WTC11 (cell line): Measurements from ENCODE around the gene RTN4RL1. TPM values are rescaled to one million over a fixed set of nuclear protein-coding genes. Genes with fewer than 3 reads are reported as not detected.

Source experiments
- ATAC-seq: fragments of 200-7000 bp; cut with Tn5 transposase; 2 replicates; pipeline ENCODE4 v1.10.0; 2021; ENCODE audit warnings: mild to moderate bottlenecking, moderate library complexity
- CTCF ChIA-PET: fragments of 300-600 bp; sonication (Branson Sonifier 250); formaldehyde crosslinking; loops from one replicate; lab custom pipeline; 2021; ENCODE audit warnings: antibody characterized with exemption; lab: Charles Lee
- POLR2A ChIA-PET: fragments of 350-600 bp; sonication (Branson Sonifier 250); formaldehyde crosslinking; loops from one replicate; lab custom pipeline; 2021; ENCODE audit warnings: antibody characterized with exemption; lab: Charles Lee
- DNase-seq: peaks from one replicate; pipeline ENCODE4 v3.0.0; 2021; ENCODE audit warnings: low spot score
- H3K27ac Mint-ChIP-seq: 2 replicates; pipeline ENCODE4 v1.8.0; 2021; ENCODE audit warnings: mixed read lengths
- H3K27me3 Mint-ChIP-seq: 2 replicates; pipeline ENCODE4 v1.8.0; 2021; ENCODE audit warnings: low read depth, mild to moderate bottlenecking, moderate library complexity, mixed read lengths
- H3K36me3 Mint-ChIP-seq: 2 replicates; pipeline ENCODE4 v1.8.0; 2021; ENCODE audit warnings: mixed read lengths
- H3K4me1 Mint-ChIP-seq: 2 replicates; pipeline ENCODE4 v1.8.0; 2022; ENCODE audit warnings: mixed read lengths
- H3K4me3 Mint-ChIP-seq: 2 replicates; pipeline ENCODE4 v1.8.0; 2021; ENCODE audit warnings: mild to moderate bottlenecking, moderate library complexity, mixed read lengths
- H3K9me3 Mint-ChIP-seq: 2 replicates; pipeline ENCODE4 v1.8.0; 2021; ENCODE audit warnings: mixed read lengths
- AFF4 ChIP-seq: sonication (generic); formaldehyde crosslinking; IDR thresholded peaks from 2 replicates; pipeline ENCODE4 v1.8.1; 2023; ENCODE audit warnings: mild to moderate bottlenecking, missing genetic modification reagents, borderline replicate concordance
- CREM ChIP-seq: sonication (generic); formaldehyde crosslinking; IDR thresholded peaks from 2 replicates; pipeline ENCODE4 v1.8.1; 2022; ENCODE audit warnings: mild to moderate bottlenecking, missing genetic modification reagents, moderate library complexity
- E2F1 ChIP-seq: sonication (generic); formaldehyde crosslinking; IDR thresholded peaks from 2 replicates; pipeline ENCODE4 v1.8.0; 2022; ENCODE audit warnings: mild to moderate bottlenecking, missing genetic modification reagents
- GTF2I ChIP-seq: fragments of 250-450 bp; sonication (Bioruptor Pico); conservative IDR thresholded peaks from 2 replicates; pipeline ENCODE4 v1.4.0; 2021; ENCODE audit warnings: mild to moderate bottlenecking
- NR1H2 ChIP-seq: sonication (generic); formaldehyde crosslinking; IDR thresholded peaks from 2 replicates; pipeline ENCODE4 v1.9.0; 2021; ENCODE audit warnings: mild to moderate bottlenecking, moderate library complexity, missing genetic modification reagents
- ZNF121 ChIP-seq: sonication (generic); formaldehyde crosslinking; IDR thresholded peaks from 2 replicates; pipeline ENCODE4 v1.8.0; 2023; ENCODE audit warnings: missing genetic modification reagents
- ZNF317 ChIP-seq: sonication (generic); formaldehyde crosslinking; IDR thresholded peaks from 2 replicates; pipeline ENCODE4 v1.8.1; 2023; ENCODE audit warnings: low read depth, mild to moderate bottlenecking, moderate library complexity, missing genetic modification reagents, borderline replicate concordance
- ZNF423 ChIP-seq: fragments of 250-450 bp; sonication (Bioruptor Pico); IDR thresholded peaks from 2 replicates; pipeline ENCODE4 v2.1.2; 2022; ENCODE audit warnings: mild to moderate bottlenecking, moderate library complexity
- total RNA-seq: library from RNA; stranded (reverse); gene quantifications from 3 replicates; pipeline ENCODE4 v1.2.3, GENCODE V29; 2021
- TF ChIP-seq, protein P1 (sequence below): sonication (generic); formaldehyde crosslinking; IDR thresholded peaks from 2 replicates; pipeline ENCODE4 v1.8.0; 2023; ENCODE audit warnings: mild to moderate bottlenecking, missing genetic modification reagents
- TF ChIP-seq, protein P2 (sequence below): fragments of 250-450 bp; sonication (Bioruptor Pico); IDR thresholded peaks from 2 replicates; pipeline ENCODE4 v1.9.0; 2021; ENCODE audit warnings: mild to moderate bottlenecking
- TF ChIP-seq, protein P3 (sequence below): sonication (generic); formaldehyde crosslinking; IDR thresholded peaks from 2 replicates; pipeline ENCODE4 v1.8.1; 2023; ENCODE audit warnings: mild to moderate bottlenecking, missing genetic modification reagents, moderate library complexity

The RTN4RL1 gene
- total RNA-seq, 1 experiment from 2014 or later = 0.72 TPM

GRCh38 chr17:1956134-1956533 lies 69.0 kb downstream of the RTN4RL1 start:
- no peaks in the 10 kb centered on the region for H3K9me3 Mint-ChIP-seq
- no peak for TF ChIP-seq ZNF121 (CRISPR knock-in tag)
- TF ChIP-seq CREM (CRISPR knock-in tag) = no peak
- peak; percentile 81 for TF ChIP-seq ZNF423 (CRISPR knock-in tag)
- TF ChIP-seq, protein P1, sequence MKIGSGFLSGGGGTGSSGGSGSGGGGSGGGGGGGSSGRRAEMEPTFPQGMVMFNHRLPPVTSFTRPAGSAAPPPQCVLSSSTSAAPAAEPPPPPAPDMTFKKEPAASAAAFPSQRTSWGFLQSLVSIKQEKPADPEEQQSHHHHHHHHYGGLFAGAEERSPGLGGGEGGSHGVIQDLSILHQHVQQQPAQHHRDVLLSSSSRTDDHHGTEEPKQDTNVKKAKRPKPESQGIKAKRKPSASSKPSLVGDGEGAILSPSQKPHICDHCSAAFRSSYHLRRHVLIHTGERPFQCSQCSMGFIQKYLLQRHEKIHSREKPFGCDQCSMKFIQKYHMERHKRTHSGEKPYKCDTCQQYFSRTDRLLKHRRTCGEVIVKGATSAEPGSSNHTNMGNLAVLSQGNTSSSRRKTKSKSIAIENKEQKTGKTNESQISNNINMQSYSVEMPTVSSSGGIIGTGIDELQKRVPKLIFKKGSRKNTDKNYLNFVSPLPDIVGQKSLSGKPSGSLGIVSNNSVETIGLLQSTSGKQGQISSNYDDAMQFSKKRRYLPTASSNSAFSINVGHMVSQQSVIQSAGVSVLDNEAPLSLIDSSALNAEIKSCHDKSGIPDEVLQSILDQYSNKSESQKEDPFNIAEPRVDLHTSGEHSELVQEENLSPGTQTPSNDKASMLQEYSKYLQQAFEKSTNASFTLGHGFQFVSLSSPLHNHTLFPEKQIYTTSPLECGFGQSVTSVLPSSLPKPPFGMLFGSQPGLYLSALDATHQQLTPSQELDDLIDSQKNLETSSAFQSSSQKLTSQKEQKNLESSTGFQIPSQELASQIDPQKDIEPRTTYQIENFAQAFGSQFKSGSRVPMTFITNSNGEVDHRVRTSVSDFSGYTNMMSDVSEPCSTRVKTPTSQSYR = no peak
- H3K27me3 Mint-ChIP-seq = peaks cover 70% of the 10 kb centered on the region
- 0 out of 2 replicates have a peak overlapping the region, but pooled peaks have one; percentile 20 for H3K27ac Mint-ChIP-seq
- CTCF ChIA-PET = interaction anchor here (0.6 to 1.8 kb wide), 8 partner anchors 24 to 752 kb away, joined by 3 to 5 read pairs (median 3); partner anchors contain the start of gene HIC1
- no peak overlapping the region for H3K4me3 Mint-ChIP-seq
- POLR2A ChIA-PET = no interaction called here
- ATAC-seq (no peak), DNase-seq (peak; percentile 40)
- H3K36me3 Mint-ChIP-seq = no peaks in the 10 kb centered on the region
- H3K4me1 Mint-ChIP-seq = peaks cover 20% of the 10 kb centered on the region

- CTCF ChIA-PET = no interaction called here
- H3K4me3 Mint-ChIP-seq = no peak overlapping the region
- DNase-seq (no peak), ATAC-seq (no peak)
- H3K4me1 Mint-ChIP-seq = peaks cover 8% of the 10 kb centered on the region; the same call in 1 of the 2 replicates
- peaks cover 56% of the 10 kb centered on the region for H3K27me3 Mint-ChIP-seq
- H3K9me3 Mint-ChIP-seq = no peaks in the 10 kb centered on the region
- TF ChIP-seq ZNF423 (CRISPR knock-in tag) = no peak
- TF ChIP-seq NR1H2 = no peak
- TF ChIP-seq, protein P2, sequence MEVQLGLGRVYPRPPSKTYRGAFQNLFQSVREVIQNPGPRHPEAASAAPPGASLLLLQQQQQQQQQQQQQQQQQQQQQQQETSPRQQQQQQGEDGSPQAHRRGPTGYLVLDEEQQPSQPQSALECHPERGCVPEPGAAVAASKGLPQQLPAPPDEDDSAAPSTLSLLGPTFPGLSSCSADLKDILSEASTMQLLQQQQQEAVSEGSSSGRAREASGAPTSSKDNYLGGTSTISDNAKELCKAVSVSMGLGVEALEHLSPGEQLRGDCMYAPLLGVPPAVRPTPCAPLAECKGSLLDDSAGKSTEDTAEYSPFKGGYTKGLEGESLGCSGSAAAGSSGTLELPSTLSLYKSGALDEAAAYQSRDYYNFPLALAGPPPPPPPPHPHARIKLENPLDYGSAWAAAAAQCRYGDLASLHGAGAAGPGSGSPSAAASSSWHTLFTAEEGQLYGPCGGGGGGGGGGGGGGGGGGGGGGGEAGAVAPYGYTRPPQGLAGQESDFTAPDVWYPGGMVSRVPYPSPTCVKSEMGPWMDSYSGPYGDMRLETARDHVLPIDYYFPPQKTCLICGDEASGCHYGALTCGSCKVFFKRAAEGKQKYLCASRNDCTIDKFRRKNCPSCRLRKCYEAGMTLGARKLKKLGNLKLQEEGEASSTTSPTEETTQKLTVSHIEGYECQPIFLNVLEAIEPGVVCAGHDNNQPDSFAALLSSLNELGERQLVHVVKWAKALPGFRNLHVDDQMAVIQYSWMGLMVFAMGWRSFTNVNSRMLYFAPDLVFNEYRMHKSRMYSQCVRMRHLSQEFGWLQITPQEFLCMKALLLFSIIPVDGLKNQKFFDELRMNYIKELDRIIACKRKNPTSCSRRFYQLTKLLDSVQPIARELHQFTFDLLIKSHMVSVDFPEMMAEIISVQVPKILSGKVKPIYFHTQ (CRISPR knock-in tag) = no peak
- no peak overlapping the region for H3K27ac Mint-ChIP-seq
- POLR2A ChIA-PET = no interaction called here
- no peaks in the 10 kb centered on the region for H3K36me3 Mint-ChIP-seq
Measured at GRCh38 chr17:1953831-1954230, 71.3 kb downstream of the RTN4RL1 start.

- Mint-ChIP-seq H3K9me3 (no peaks in the 10 kb centered on the region), H3K4me1 (peaks cover 8% of the 10 kb centered on the region; the same call in 1 of the 2 replicates), H3K36me3 (no peaks in the 10 kb centered on the region), H3K4me3 (no peak overlapping the region), H3K27ac (no peak overlapping the region), H3K27me3 (peaks cover 38% of the 10 kb centered on the region)
- CTCF ChIA-PET = interaction anchor here (0.6 to 1.4 kb wide), 2 partner anchors 12 to 46 kb away, joined by 3 read pairs; no protein-coding TSS in a partner anchor
- no peak for DNase-seq
- POLR2A ChIA-PET = no interaction called here
- TF ChIP-seq, protein P3, sequence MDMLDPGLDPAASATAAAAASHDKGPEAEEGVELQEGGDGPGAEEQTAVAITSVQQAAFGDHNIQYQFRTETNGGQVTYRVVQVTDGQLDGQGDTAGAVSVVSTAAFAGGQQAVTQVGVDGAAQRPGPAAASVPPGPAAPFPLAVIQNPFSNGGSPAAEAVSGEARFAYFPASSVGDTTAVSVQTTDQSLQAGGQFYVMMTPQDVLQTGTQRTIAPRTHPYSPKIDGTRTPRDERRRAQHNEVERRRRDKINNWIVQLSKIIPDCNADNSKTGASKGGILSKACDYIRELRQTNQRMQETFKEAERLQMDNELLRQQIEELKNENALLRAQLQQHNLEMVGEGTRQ (CRISPR knock-in tag) = peak; percentile 70
- no peak for TF ChIP-seq E2F1
- TF ChIP-seq, all 79 proteins: peak for 1
- ATAC-seq = no peak
Measured at GRCh38 chr17:1951920-1952319, 73.2 kb downstream of the RTN4RL1 start.

GRCh38 chr17:1949754-1950153 lies 75.4 kb downstream of the RTN4RL1 start:
- CTCF ChIA-PET = interaction anchor here (1.6 kb wide), 1 partner anchor 105 kb away, joined by 4 read pairs; the partner anchor contains the start of gene HIC1
- no peak for DNase-seq
- peaks cover 20% of the 10 kb centered on the region for H3K27me3 Mint-ChIP-seq
- no peaks in the 10 kb centered on the region for H3K36me3 Mint-ChIP-seq
- no peak for TF ChIP-seq ZNF317 (CRISPR knock-in tag)
- 0 out of 2 replicates have a peak, but pooled peaks have one; percentile 21 for TF ChIP-seq GTF2I (CRISPR knock-in tag)
- no peak for TF ChIP-seq AFF4
- H3K27ac Mint-ChIP-seq = no peak overlapping the region
- peaks cover 6% of the 10 kb centered on the region; the same call in 1 of the 2 replicates for H3K4me1 Mint-ChIP-seq
- POLR2A ChIA-PET = interaction anchor here (0.7 kb wide), 1 partner anchor 221 kb away, joined by 8 read pairs; no protein-coding TSS in a partner anchor
- H3K9me3 Mint-ChIP-seq = no peaks in the 10 kb centered on the region
- ATAC-seq = no peak
- no peak overlapping the region for H3K4me3 Mint-ChIP-seq
